IMR-90 (cell line): ENCODE data around the gene NEK6.

Source experiments
- CHD1 ChIP-seq: IDR thresholded peaks from 2 replicates; pipeline ENCODE4 v1.6.1; 2012; ENCODE audit warnings: low read depth, low read length, improper control_type of control experiment
- MAFK ChIP-seq: IDR thresholded peaks from 2 replicates; pipeline ENCODE4 v1.6.1; 2012; ENCODE audit warnings: low read depth, low read length, improper control_type of control experiment
- POLR2A ChIP-seq: IDR thresholded peaks from 2 replicates; pipeline ENCODE4 v1.6.1; 2012; ENCODE audit warnings: mild to moderate bottlenecking, low read depth, low read length
- TF ChIP-seq, protein P1 (sequence below): conservative IDR thresholded peaks from 2 replicates; pipeline ENCODE4 v1.5.1; 2012; ENCODE audit warnings: mild to moderate bottlenecking, low read depth, low read length, improper control_type of control experiment
- TF ChIP-seq, protein P2 (sequence below): fragments of 150-350 bp; IDR thresholded peaks from 2 replicates; pipeline ENCODE4 v1.6.1; 2017; ENCODE audit warnings: mild to moderate bottlenecking, antibody characterized with exemption, low read length, low read depth

GRCh38 chr9:124270504-124271335 is 13.0 kb downstream of the NEK6 start:
- TF ChIP-seq, protein P1, sequence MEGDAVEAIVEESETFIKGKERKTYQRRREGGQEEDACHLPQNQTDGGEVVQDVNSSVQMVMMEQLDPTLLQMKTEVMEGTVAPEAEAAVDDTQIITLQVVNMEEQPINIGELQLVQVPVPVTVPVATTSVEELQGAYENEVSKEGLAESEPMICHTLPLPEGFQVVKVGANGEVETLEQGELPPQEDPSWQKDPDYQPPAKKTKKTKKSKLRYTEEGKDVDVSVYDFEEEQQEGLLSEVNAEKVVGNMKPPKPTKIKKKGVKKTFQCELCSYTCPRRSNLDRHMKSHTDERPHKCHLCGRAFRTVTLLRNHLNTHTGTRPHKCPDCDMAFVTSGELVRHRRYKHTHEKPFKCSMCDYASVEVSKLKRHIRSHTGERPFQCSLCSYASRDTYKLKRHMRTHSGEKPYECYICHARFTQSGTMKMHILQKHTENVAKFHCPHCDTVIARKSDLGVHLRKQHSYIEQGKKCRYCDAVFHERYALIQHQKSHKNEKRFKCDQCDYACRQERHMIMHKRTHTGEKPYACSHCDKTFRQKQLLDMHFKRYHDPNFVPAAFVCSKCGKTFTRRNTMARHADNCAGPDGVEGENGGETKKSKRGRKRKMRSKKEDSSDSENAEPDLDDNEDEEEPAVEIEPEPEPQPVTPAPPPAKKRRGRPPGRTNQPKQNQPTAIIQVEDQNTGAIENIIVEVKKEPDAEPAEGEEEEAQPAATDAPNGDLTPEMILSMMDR = no peak
- no peak for TF ChIP-seq POLR2A
- no peak for TF ChIP-seq MAFK
- no peak for TF ChIP-seq CHD1
- TF ChIP-seq, protein P2, sequence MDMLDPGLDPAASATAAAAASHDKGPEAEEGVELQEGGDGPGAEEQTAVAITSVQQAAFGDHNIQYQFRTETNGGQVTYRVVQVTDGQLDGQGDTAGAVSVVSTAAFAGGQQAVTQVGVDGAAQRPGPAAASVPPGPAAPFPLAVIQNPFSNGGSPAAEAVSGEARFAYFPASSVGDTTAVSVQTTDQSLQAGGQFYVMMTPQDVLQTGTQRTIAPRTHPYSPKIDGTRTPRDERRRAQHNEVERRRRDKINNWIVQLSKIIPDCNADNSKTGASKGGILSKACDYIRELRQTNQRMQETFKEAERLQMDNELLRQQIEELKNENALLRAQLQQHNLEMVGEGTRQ = no peak
